Neural progenitor cell (in vitro differentiated cells): ENCODE measurements around the gene CLK1. TPM values are rescaled to one million over a fixed set of nuclear protein-coding genes. Genes with fewer than 3 reads are reported as not detected.

Experiments
- DNase-seq: peaks from one replicate; pipeline ENCODE4 v3.0.0-alpha.2; 2016; ENCODE audit warnings: low spot score
- H2AFZ ChIP-seq: fragments of 200-600 bp; sonication (generic); replicated peaks from 2 replicates; pipeline ENCODE4 v1.6.1; 2016; ENCODE audit warnings: antibody characterized with exemption
- H3F3A ChIP-seq: fragments of 200-600 bp; sonication (generic); 2 replicates; pipeline ENCODE4 v1.6.1; 2016; ENCODE audit warnings: antibody characterized with exemption, low read depth
- H3K27ac ChIP-seq: fragments of 200-600 bp; sonication (generic); 2 replicates; pipeline ENCODE4 v1.5.1; 2016; ENCODE audit warnings: mild to moderate bottlenecking
- H3K27me3 ChIP-seq: fragments of 200-600 bp; sonication (generic); 2 replicates; pipeline ENCODE4 v1.6.1; 2016; ENCODE audit warnings: mild to moderate bottlenecking, moderate library complexity
- H3K36me3 ChIP-seq: fragments of 200-600 bp; sonication (generic); 2 replicates; pipeline ENCODE4 v1.5.1; 2016
- H3K4me1 ChIP-seq: fragments of 200-600 bp; sonication (generic); 2 replicates; pipeline ENCODE4 v1.6.1; 2016; ENCODE audit warnings: mixed run types
- H3K4me2 ChIP-seq: fragments of 200-600 bp; sonication (generic); 2 replicates; pipeline ENCODE4 v1.6.1; 2016
- H3K4me3 ChIP-seq: fragments of 200-600 bp; sonication (generic); 2 replicates; pipeline ENCODE4 v1.5.1; 2016
- H3K79me2 ChIP-seq: fragments of 200-600 bp; sonication (generic); 2 replicates; pipeline ENCODE4 v1.6.1; 2016; ENCODE audit warnings: low read depth
- H3K9ac ChIP-seq: fragments of 200-600 bp; sonication (generic); 2 replicates; pipeline ENCODE4 v1.6.1; 2016
- H3K9me3 ChIP-seq: fragments of 200-600 bp; sonication (generic); 2 replicates; pipeline ENCODE4 v1.5.1; 2016; ENCODE audit warnings: low read depth
- H4K20me1 ChIP-seq: fragments of 200-600 bp; sonication (generic); 2 replicates; pipeline ENCODE4 v1.6.1; 2016; ENCODE audit warnings: low read depth
- H3K27ac Mint-ChIP-seq: 3 replicates; pipeline ENCODE4 v1.8.0; 2021; ENCODE audit warnings: mixed read lengths
- H3K27me3 Mint-ChIP-seq: 2 replicates; pipeline ENCODE4 v1.8.0; 2022; ENCODE audit warnings: low read depth, mild to moderate bottlenecking, inconsistent platforms, moderate library complexity, mixed read lengths; ENCODE audit not compliant: insufficient read depth
- H3K36me3 Mint-ChIP-seq: 3 replicates; pipeline ENCODE4 v1.8.0; 2021; ENCODE audit warnings: mixed read lengths
- H3K4me1 Mint-ChIP-seq: 3 replicates; pipeline ENCODE4 v1.8.0; 2021; ENCODE audit warnings: mixed read lengths
- H3K4me3 Mint-ChIP-seq: 3 replicates; pipeline ENCODE4 v1.8.0; 2021; ENCODE audit warnings: mild to moderate bottlenecking, moderate library complexity, mixed read lengths
- H3K9me3 Mint-ChIP-seq: 3 replicates; pipeline ENCODE4 v1.8.0; 2020; ENCODE audit warnings: mixed read lengths
- CTCF ChIP-seq: fragments of 200-600 bp; sonication (generic); IDR thresholded peaks from 2 replicates; pipeline ENCODE4 v1.5.1; 2017; ENCODE audit warnings: antibody characterized with exemption, mild to moderate bottlenecking
- EZH2 ChIP-seq: fragments of 200-600 bp; sonication (generic); IDR thresholded peaks from 2 replicates; pipeline ENCODE4 v1.6.1; 2017; ENCODE audit warnings: antibody characterized with exemption, mild to moderate bottlenecking, moderate library complexity
- EZH2phosphoT487 ChIP-seq: fragments of 200-600 bp; sonication (generic); IDR thresholded peaks from 2 replicates; pipeline ENCODE4 v1.6.1; 2017; ENCODE audit warnings: antibody characterized with exemption
- total RNA-seq: library from RNA; depleted of rRNA; stranded (reverse); fragments of >200 nt; gene quantifications from 2 replicates; pipeline ENCODE4 v1.2.3, GENCODE V29; 2015; ENCODE audit warnings: low replicate concordance

The CLK1 gene
- total RNA-seq, 1 donor from 2014 or later = 253 TPM

- Histone ChIP-seq H4K20me1 (no peaks in the 10 kb centered on the region), H3K27ac (no peak overlapping the region), H2AFZ (no peak overlapping the region), H3F3A (no peaks in the 10 kb centered on the region), H3K36me3 (peaks cover 5% of the 10 kb centered on the region), H3K4me2 (no peak overlapping the region), H3K9ac (no peak overlapping the region), H3K27me3 (no peaks in the 10 kb centered on the region), H3K79me2 (no peaks in the 10 kb centered on the region), H3K9me3 (no peaks in the 10 kb centered on the region), H3K4me3 (no peak overlapping the region), H3K4me1 (no peaks in the 10 kb centered on the region)
- DNase-seq = no peak
- TF ChIP-seq CTCF = no peak
- no peak for TF ChIP-seq EZH2phosphoT487
- no peak for TF ChIP-seq EZH2
- Mint-ChIP-seq H3K27ac (no peak overlapping the region), H3K4me1 (no peaks in the 10 kb centered on the region), H3K27me3 (no peaks in the 10 kb centered on the region), H3K9me3 (no peaks in the 10 kb centered on the region), H3K4me3 (no peak overlapping the region), H3K36me3 (peaks cover 23% of the 10 kb centered on the region)
Observed at GRCh38 chr2:200877443-200877842, 13.0 kb upstream of the CLK1 start.

GRCh38 chr2:200873560-200873959 is 9.1 kb upstream of the CLK1 start:
- H3K27ac ChIP-seq = no peak overlapping the region
- peaks cover 7% of the 10 kb centered on the region for H3K36me3 ChIP-seq
- H3K27ac Mint-ChIP-seq = no peak overlapping the region
- H3K4me2 ChIP-seq = no peak overlapping the region
- TF ChIP-seq EZH2 (no peak), EZH2phosphoT487 (no peak), CTCF (no peak)
- H3K4me3 ChIP-seq = no peak overlapping the region
- H3K79me2 ChIP-seq = no peaks in the 10 kb centered on the region
- H3K27me3 ChIP-seq = no peaks in the 10 kb centered on the region
- H4K20me1 ChIP-seq = no peaks in the 10 kb centered on the region
- no peak overlapping the region for H2AFZ ChIP-seq
- H3K9ac ChIP-seq = no peak overlapping the region
- no peaks in the 10 kb centered on the region for H3K4me1 ChIP-seq
- H3K9me3 ChIP-seq = no peaks in the 10 kb centered on the region
- no peaks in the 10 kb centered on the region for H3K4me1 Mint-ChIP-seq
- no peak for DNase-seq
- H3K9me3 Mint-ChIP-seq = no peaks in the 10 kb centered on the region
- no peaks in the 10 kb centered on the region for H3F3A ChIP-seq
- peaks cover 16% of the 10 kb centered on the region for H3K36me3 Mint-ChIP-seq
- no peaks in the 10 kb centered on the region for H3K27me3 Mint-ChIP-seq
- no peak overlapping the region for H3K4me3 Mint-ChIP-seq

- H3K4me3 Mint-ChIP-seq = no peak overlapping the region
- Histone ChIP-seq H3K27ac (no peak overlapping the region), H3K4me3 (no peak overlapping the region), H3K9me3 (no peaks in the 10 kb centered on the region), H3F3A (no peaks in the 10 kb centered on the region), H3K9ac (no peak overlapping the region), H3K4me2 (no peak overlapping the region), H4K20me1 (no peaks in the 10 kb centered on the region), H3K27me3 (no peaks in the 10 kb centered on the region), H2AFZ (no peak overlapping the region), H3K4me1 (no peaks in the 10 kb centered on the region), H3K36me3 (peaks cover 7% of the 10 kb centered on the region), H3K79me2 (no peaks in the 10 kb centered on the region)
- H3K27me3 Mint-ChIP-seq = no peaks in the 10 kb centered on the region
- DNase-seq = no peak
- no peaks in the 10 kb centered on the region for H3K4me1 Mint-ChIP-seq
- H3K9me3 Mint-ChIP-seq = no peaks in the 10 kb centered on the region
- H3K36me3 Mint-ChIP-seq = peaks cover 12% of the 10 kb centered on the region
- no peak for TF ChIP-seq EZH2
- TF ChIP-seq CTCF = no peak
- TF ChIP-seq EZH2phosphoT487 = no peak
- no peak overlapping the region for H3K27ac Mint-ChIP-seq
Observed at GRCh38 chr2:200871151-200871550, 6.7 kb upstream of the CLK1 start.

GRCh38 chr2:200869014-200869413 is 4.6 kb upstream of the CLK1 start:
- H3K9ac ChIP-seq = no peak overlapping the region
- H2AFZ ChIP-seq = no peak overlapping the region
- Mint-ChIP-seq H3K9me3 (peaks cover under 1% of the 10 kb centered on the region), H3K4me3 (no peak overlapping the region), H3K4me1 (no peaks in the 10 kb centered on the region), H3K36me3 (peaks cover 5% of the 10 kb centered on the region), H3K27me3 (no peaks in the 10 kb centered on the region), H3K27ac (no peak overlapping the region)
- no peak overlapping the region for H3K4me3 ChIP-seq
- TF ChIP-seq EZH2 = no peak
- TF ChIP-seq EZH2phosphoT487 = no peak
- no peak for TF ChIP-seq CTCF
- H3K9me3 ChIP-seq = no peaks in the 10 kb centered on the region
- H3F3A ChIP-seq = peaks cover 14% of the 10 kb centered on the region
- peaks cover 5% of the 10 kb centered on the region for H3K79me2 ChIP-seq
- DNase-seq = no peak
- no peak overlapping the region for H3K27ac ChIP-seq
- H3K36me3 ChIP-seq = peaks cover 7% of the 10 kb centered on the region
- H3K4me2 ChIP-seq = no peak overlapping the region
- H3K4me1 ChIP-seq = no peaks in the 10 kb centered on the region
- H4K20me1 ChIP-seq = no peaks in the 10 kb centered on the region
- H3K27me3 ChIP-seq = no peaks in the 10 kb centered on the region
